Stomach (tissue), 4 donors: Measurements from ENCODE around the gene CCL24.

Experiments
- CTCF ChIP-seq, 7 experiments: fragments of 450-650 bp in 4 of 7; fragments of 200-600 bp in 3 of 7; sonication (generic) in 3 of 7; IDR thresholded peaks; one replicate each; pipeline ENCODE4 v1.5.1; 2016 to 2019; ENCODE audit warnings: antibody characterized with exemption in 7 of 7, control low read depth in 2 of 7, mild to moderate bottlenecking in 1 of 7
- EP300 ChIP-seq: sonication (generic); formaldehyde crosslinking; IDR thresholded peaks from one replicate; pipeline ENCODE4 v1.6.1; 2017; ENCODE audit warnings: antibody characterized with exemption
- POLR2A ChIP-seq, 4 donors: fragments of 450-650 bp; IDR thresholded peaks; one replicate each; pipeline ENCODE4 v1.6.1; 2016; ENCODE audit warnings: antibody characterized with exemption in 4 of 4, control low read depth in 2 of 4, mild to moderate bottlenecking in 1 of 4, moderate library complexity in 1 of 4
- POLR2AphosphoS5 ChIP-seq, 3 donors: sonication (generic); formaldehyde crosslinking; IDR thresholded peaks; one replicate each; pipeline ENCODE4 v1.6.1; 2016; ENCODE audit warnings: antibody characterized with exemption in 3 of 3

DNA sequence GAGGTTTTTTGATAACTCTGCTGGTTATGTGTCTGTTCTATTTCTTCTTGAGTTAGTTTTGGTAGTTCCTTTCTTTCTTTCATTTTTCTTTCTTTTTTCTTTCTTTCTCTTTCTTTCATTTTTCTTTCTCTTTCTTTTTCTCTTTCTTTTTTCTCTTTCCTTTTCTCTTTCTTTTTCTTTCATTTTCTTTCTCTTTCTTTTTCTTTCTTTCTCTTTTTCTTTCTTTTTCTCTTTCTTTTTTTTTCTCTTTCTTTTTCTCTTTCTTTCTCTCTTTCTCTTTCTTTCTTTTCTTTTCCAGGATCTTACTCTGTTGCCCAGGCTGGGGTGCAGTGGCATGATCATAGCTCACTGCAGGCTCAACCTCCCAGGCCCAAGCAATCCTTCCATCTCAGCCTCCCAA, 44.8 kb upstream of the CCL24 start:
- TF ChIP-seq CTCF (IDR thresholded peaks at IDR 0.05) (no peak), POLR2A (IDR thresholded peaks at IDR 0.05) (no peak), POLR2AphosphoS5 (IDR thresholded peaks at IDR 0.05) (no peak), EP300 (no peak)
